OCI-LY7 (cell line): ENCODE data around the gene CLMP. TPM values are rescaled to one million over a fixed set of nuclear protein-coding genes. Genes with fewer than 3 reads are reported as not detected.

Experiments
- BruUV-seq: library from RNA; stranded (reverse); fragments of 400-500 nt; replicated peaks from 2 replicates; lab custom pipeline; 2021; lab: Mats Ljungman, UMichigan
- CTCF ChIA-PET: fragments of 300-600 bp; sonication (Branson Sonifier 250); formaldehyde crosslinking; loops from one replicate; lab custom pipeline; 2022; ENCODE audit warnings: antibody characterized with exemption; ENCODE audit not compliant: unreplicated experiment; lab: Charles Lee
- POLR2A ChIA-PET: fragments of 300-600 bp; sonication (Branson Sonifier 250); formaldehyde crosslinking; loops from one replicate; lab custom pipeline; 2022; ENCODE audit warnings: antibody characterized with exemption; lab: Charles Lee
- DNase-seq: peaks from one replicate; pipeline ENCODE4 v3.0.0-alpha.2; 2015; ENCODE audit warnings: low spot score
- H2AFZ ChIP-seq: fragments of 200-600 bp; sonication (generic), shearing (Covaris generic); 2 replicates; pipeline ENCODE4 v1.6.1; 2014; ENCODE audit warnings: mild to moderate bottlenecking, antibody characterized with exemption, low read length, moderate library complexity
- H3K27ac ChIP-seq: fragments of 200-600 bp; sonication (generic); 2 replicates; pipeline ENCODE4 v1.5.1; 2014; ENCODE audit warnings: mixed run types, low read depth, mild to moderate bottlenecking, moderate library complexity, low read length, inconsistent platforms; ENCODE audit not compliant: poor library complexity, severe bottlenecking
- H3K36me3 ChIP-seq: fragments of 200-600 bp; sonication (generic); 2 replicates; pipeline ENCODE4 v1.6.1; 2014; ENCODE audit warnings: mild to moderate bottlenecking, antibody characterized with exemption, low read length, moderate library complexity, mixed read lengths; ENCODE audit not compliant: insufficient read depth
- H3K4me1 ChIP-seq: fragments of 200-600 bp; sonication (generic); 2 replicates; pipeline ENCODE4 v1.5.1; 2014; ENCODE audit warnings: mild to moderate bottlenecking, low read length; ENCODE audit not compliant: insufficient read depth, poor library complexity, severe bottlenecking
- H3K4me2 ChIP-seq: fragments of 200-600 bp; sonication (generic); 2 replicates; pipeline ENCODE4 v1.6.1; 2014; ENCODE audit warnings: mild to moderate bottlenecking, low read length
- H3K4me3 ChIP-seq: fragments of 200-600 bp; sonication (generic); 2 replicates; pipeline ENCODE4 v1.5.1; 2014; ENCODE audit warnings: mild to moderate bottlenecking, low read depth, low read length; ENCODE audit not compliant: poor library complexity, severe bottlenecking
- H3K79me2 ChIP-seq: fragments of 200-600 bp; sonication (generic); 2 replicates; pipeline ENCODE4 v1.6.1; 2016; ENCODE audit warnings: low read depth, mild to moderate bottlenecking, low read length, moderate library complexity, mixed read lengths; ENCODE audit not compliant: insufficient read depth
- H3K9me2 ChIP-seq: fragments of 200-600 bp; sonication (generic); 2 replicates; pipeline ENCODE4 v1.6.1; 2016; ENCODE audit warnings: mild to moderate bottlenecking, low read length, mixed read lengths; ENCODE audit not compliant: insufficient read depth
- H3K9me3 ChIP-seq: fragments of 200-600 bp; sonication (generic); 2 replicates; pipeline ENCODE4 v1.6.1; 2014; ENCODE audit warnings: mild to moderate bottlenecking, mixed run types, low read length, mixed read lengths
- H4K20me1 ChIP-seq: fragments of 200-600 bp; sonication (generic); 2 replicates; pipeline ENCODE4 v1.6.1; 2014; ENCODE audit warnings: mild to moderate bottlenecking, antibody characterized with exemption, low read length, moderate library complexity, mixed read lengths; ENCODE audit not compliant: insufficient read depth
- EZH2phosphoT487 ChIP-seq: fragments of 200-600 bp; sonication (generic); IDR thresholded peaks from 2 replicates; pipeline ENCODE4 v1.6.1; 2018; ENCODE audit warnings: low read depth, borderline replicate concordance, mild to moderate bottlenecking, mixed run types, antibody characterized with exemption, low read length, moderate library complexity, mixed read lengths
- intact Hi-C: fragments of 100-400 bp; cut with micrococcal nuclease; formaldehyde crosslinking; loops from one replicate; pipeline ENCODE4 v1.10.0; 2022; ENCODE audit not compliant: unreplicated experiment
- total RNA-seq, 2 experiments: library from RNA; depleted of rRNA in 1 of 2; stranded (reverse); fragments of >200 nt in 1 of 2; shearing (Covaris generic) in 1 of 2; gene quantifications; 2 replicates each; pipeline ENCODE4 v1.2.3, GENCODE V29; 2014 to 2022
- TF ChIP-seq, protein P1 (sequence below): fragments of 200-600 bp; sonication (generic); conservative IDR thresholded peaks from 2 replicates; pipeline ENCODE4 v1.5.1; 2014; ENCODE audit warnings: mild to moderate bottlenecking, antibody characterized with exemption, low read length, moderate library complexity, mixed read lengths

CLMP gene
- total RNA-seq, 2 experiments from 2014 or later: not detected

DNA sequence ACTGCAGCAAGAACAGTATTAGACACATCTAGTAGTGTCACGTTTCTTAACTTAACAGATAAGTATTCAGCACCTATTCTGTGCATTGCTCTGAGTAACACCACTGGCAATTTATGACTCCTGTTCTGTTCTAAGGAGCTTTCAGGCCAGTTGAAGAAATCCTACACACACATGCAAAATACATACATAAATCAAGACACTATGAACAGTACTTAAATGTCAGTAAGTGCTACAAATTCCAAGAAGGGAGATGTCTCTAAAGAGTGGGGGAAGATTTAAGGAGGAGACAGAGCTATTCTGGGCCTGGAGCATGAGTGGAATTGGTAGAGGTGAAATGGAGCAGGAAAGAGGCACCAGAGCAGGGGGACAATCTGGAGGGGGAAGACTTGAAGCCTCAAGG, 46.2 kb upstream of the CLMP start:
- Histone ChIP-seq H3K4me3 (no peak overlapping the region), H2AFZ (no peak overlapping the region; the same call in 1 of the 2 replicates), H3K79me2 (no peaks in the 10 kb centered on the region), H3K9me3 (no peaks in the 10 kb centered on the region), H4K20me1 (no peaks in the 10 kb centered on the region), H3K9me2 (no peaks in the 10 kb centered on the region), H3K36me3 (no peaks in the 10 kb centered on the region), H3K4me1 (no peaks in the 10 kb centered on the region), H3K27ac (no peak overlapping the region), H3K4me2 (no peak overlapping the region)
- ChIA-PET CTCF (no interaction called here), POLR2A (no interaction called here)
- no TSS peak for BruUV-seq
- DNase-seq: no peak
- intact Hi-C loops: no loop called here
- no peak for TF ChIP-seq EZH2phosphoT487
- TF ChIP-seq, protein P1, sequence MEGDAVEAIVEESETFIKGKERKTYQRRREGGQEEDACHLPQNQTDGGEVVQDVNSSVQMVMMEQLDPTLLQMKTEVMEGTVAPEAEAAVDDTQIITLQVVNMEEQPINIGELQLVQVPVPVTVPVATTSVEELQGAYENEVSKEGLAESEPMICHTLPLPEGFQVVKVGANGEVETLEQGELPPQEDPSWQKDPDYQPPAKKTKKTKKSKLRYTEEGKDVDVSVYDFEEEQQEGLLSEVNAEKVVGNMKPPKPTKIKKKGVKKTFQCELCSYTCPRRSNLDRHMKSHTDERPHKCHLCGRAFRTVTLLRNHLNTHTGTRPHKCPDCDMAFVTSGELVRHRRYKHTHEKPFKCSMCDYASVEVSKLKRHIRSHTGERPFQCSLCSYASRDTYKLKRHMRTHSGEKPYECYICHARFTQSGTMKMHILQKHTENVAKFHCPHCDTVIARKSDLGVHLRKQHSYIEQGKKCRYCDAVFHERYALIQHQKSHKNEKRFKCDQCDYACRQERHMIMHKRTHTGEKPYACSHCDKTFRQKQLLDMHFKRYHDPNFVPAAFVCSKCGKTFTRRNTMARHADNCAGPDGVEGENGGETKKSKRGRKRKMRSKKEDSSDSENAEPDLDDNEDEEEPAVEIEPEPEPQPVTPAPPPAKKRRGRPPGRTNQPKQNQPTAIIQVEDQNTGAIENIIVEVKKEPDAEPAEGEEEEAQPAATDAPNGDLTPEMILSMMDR: no peak

DNA sequence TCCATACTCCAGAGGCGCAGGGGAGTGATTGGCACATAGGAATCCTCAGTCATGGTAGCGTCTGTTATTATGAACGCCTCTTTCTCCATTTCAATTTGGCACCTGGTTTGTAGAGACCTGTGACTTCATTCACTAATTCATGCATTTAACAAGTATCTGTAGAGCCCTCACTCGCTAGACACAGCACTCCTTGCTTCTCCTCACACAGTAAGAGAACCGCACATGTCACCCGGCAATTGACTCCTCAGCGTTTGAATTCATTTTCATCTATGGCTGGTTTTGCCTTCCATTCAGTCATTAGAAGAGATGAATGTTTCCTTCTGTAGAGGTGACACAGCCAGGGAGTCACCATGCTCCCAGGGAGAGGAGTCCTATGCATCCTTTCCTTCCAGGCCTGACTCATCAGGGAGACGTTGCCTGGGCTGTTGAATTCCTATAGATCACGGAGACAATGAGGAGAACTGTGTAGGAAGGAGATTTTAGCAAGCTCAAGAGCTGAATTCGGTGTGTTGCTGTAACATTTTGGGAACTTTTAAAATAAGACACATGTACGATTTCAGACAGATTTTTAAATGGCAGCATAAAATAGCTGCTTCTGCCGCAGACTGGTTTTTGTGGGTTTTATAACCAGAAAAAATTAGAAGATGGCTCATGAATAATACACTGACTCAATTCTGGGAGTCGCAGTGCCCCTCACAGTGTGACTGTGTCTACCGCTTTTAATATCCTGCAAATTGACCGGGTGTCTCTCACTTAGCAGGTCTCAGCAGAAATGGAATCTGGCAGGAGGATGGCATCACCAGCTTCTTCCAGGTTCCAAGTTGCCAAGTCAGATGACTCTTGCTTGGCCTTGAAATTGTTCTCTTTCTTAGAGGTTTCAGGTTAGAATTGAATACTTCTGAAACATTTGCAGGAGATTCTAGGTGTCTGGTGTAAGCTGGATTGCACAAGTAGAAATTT, 44.4 kb upstream of the CLMP start:
- Histone ChIP-seq H2AFZ (no peak overlapping the region), H3K9me3 (no peaks in the 10 kb centered on the region), H3K9me2 (no peaks in the 10 kb centered on the region), H3K4me2 (no peak overlapping the region), H3K79me2 (no peaks in the 10 kb centered on the region), H3K36me3 (no peaks in the 10 kb centered on the region), H4K20me1 (no peaks in the 10 kb centered on the region), H3K4me3 (no peak overlapping the region), H3K4me1 (no peaks in the 10 kb centered on the region), H3K27ac (no peak overlapping the region)
- intact Hi-C loops: no loop called here
- TF ChIP-seq, protein P1: no peak
- TF ChIP-seq EZH2phosphoT487: no peak
- ChIA-PET CTCF (interaction anchor here (0.6 kb wide), 1 partner anchor 51 kb away, joined by 3 read pairs; no protein-coding TSS in a partner anchor), POLR2A (interaction anchor here (0.6 to 0.8 kb wide), 3 partner anchors 29 to 231 kb away, joined by 3 to 5 read pairs (median 4); no protein-coding TSS in a partner anchor)
- DNase-seq: no peak
- no TSS peak for BruUV-seq

DNA sequence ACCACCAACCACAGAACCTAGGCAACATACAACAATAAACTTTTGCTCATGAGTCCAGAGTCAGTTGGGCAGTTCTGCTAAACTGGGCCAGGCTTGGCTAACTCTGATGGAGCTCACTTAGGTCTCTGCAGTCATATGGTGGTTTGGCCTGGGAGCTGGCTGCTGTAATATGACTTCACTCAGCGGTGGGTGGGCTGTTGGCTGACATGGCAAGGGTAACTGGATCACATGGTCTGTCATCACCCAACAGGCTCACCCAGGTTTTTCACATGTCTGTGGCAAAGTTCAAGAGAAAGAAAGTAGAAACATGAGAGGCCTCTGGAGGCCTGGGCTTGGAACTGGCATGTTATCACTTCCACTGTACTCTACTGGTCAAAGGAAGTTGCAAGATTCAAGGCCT, 43.2 kb upstream of the CLMP start:
- no peak overlapping the region for H3K4me2 ChIP-seq
- intact Hi-C loops: no loop called here
- no peaks in the 10 kb centered on the region for H3K9me2 ChIP-seq
- no peak overlapping the region for H3K4me3 ChIP-seq
- no peaks in the 10 kb centered on the region for H3K36me3 ChIP-seq
- BruUV-seq: no TSS peak
- no peaks in the 10 kb centered on the region for H4K20me1 ChIP-seq
- no peak for DNase-seq
- ChIA-PET POLR2A (no interaction called here), CTCF (no interaction called here)
- no peak overlapping the region for H3K27ac ChIP-seq
- no peaks in the 10 kb centered on the region for H3K79me2 ChIP-seq
- no peak overlapping the region for H2AFZ ChIP-seq
- H3K9me3 ChIP-seq: no peaks in the 10 kb centered on the region
- TF ChIP-seq EZH2phosphoT487: no peak
- TF ChIP-seq, protein P1: no peak
- peaks cover 7% of the 10 kb centered on the region for H3K4me1 ChIP-seq
